Sigmoid colon (tissue), 7 donors: ENCODE measurements around the gene AGPAT2. TPM values are rescaled to one million over a fixed set of nuclear protein-coding genes. Genes with fewer than 3 reads are reported as not detected.

Experiments
- DNase-seq: peaks from one replicate; pipeline ENCODE4 v3.0.0-alpha.2; 2019
- H3K27ac ChIP-seq, 4 donors: fragments of 200-600 bp; sonication (generic); one replicate each; pipeline ENCODE4 v1.5.1; 2016 to 2019; ENCODE audit warnings: mild to moderate bottlenecking in 1 of 4
- H3K27me3 ChIP-seq, 3 donors: fragments of 200-600 bp; sonication (generic); one replicate each; pipeline ENCODE4 v1.5.1; 2019; ENCODE audit warnings: mild to moderate bottlenecking in 1 of 3
- H3K36me3 ChIP-seq, 4 donors: fragments of 200-600 bp; sonication (generic); one replicate each; pipeline ENCODE4 v1.5.1; 2016 to 2019
- H3K4me1 ChIP-seq, 4 donors: fragments of 200-600 bp; sonication (generic); one replicate each; pipeline ENCODE4 v1.5.1; 2017 to 2019
- H3K4me3 ChIP-seq, 4 donors: fragments of 200-600 bp; sonication (generic); one replicate each; pipeline ENCODE4 v1.5.1; 2017 to 2019; ENCODE audit warnings: mild to moderate bottlenecking in 2 of 4, moderate library complexity in 1 of 4
- H3K9me3 ChIP-seq, 4 donors: fragments of 200-600 bp in 3 of 4; sonication (generic) in 3 of 4; one replicate each; pipeline versions ENCODE4 v1.5.1 to v1.6.1; 2013 to 2019
- EP300 ChIP-seq, 4 donors: sonication (generic); formaldehyde crosslinking; IDR thresholded peaks; one replicate each; pipeline ENCODE4 v1.6.1; 2017; ENCODE audit warnings: antibody characterized with exemption in 4 of 4
- POLR2A ChIP-seq, 2 donors: fragments of 450-650 bp; IDR thresholded peaks; one replicate each; pipeline ENCODE4 v1.6.1; 2016; ENCODE audit warnings: antibody characterized with exemption in 2 of 2, mild to moderate bottlenecking in 2 of 2, moderate library complexity in 2 of 2
- POLR2AphosphoS5 ChIP-seq, 4 donors: sonication (generic); formaldehyde crosslinking; IDR thresholded peaks; one replicate each; pipeline ENCODE4 v1.6.1; 2017; ENCODE audit warnings: antibody characterized with exemption in 4 of 4
- WGBS, 2 donors: extraction: QIAGEN DNeasy Blood & Tissue Kit; methylation state at CpG; one replicate each; pipeline ENCODE4 v1.1.7; 2013; 5-methylcytosine and 5-hydroxymethylcytosine counted together
- intact Hi-C: fragments of 100-400 bp; cut with DNase I; formaldehyde crosslinking; loops from one replicate; pipeline ENCODE4 v1.15.1; 2023
- polyA plus RNA-seq, 3 donors: library from polyadenylated mRNA; stranded (reverse); fragments of 200-250 nt; gene quantifications; one replicate each; pipeline ENCODE4 v1.2.3, GENCODE V29; 2013
- total RNA-seq, 4 donors: library from RNA; depleted of rRNA; stranded (reverse); fragments of >200 nt; gene quantifications; one replicate each; pipeline ENCODE4 v1.1.0, GENCODE V29; 2016
- TF ChIP-seq, protein P1 (sequence below), 4 experiments: fragments of 450-650 bp in 3 of 4; fragments of 200-600 bp in 1 of 4; IDR thresholded peaks; one replicate each; pipeline ENCODE4 v1.5.1; 2016 to 2019; ENCODE audit warnings: antibody characterized with exemption in 4 of 4, mild to moderate bottlenecking in 3 of 4, moderate library complexity in 2 of 4
- donor health status: healthy with polysubstance abuse.
- donor health status: Bipolar disorder and iron deficiency.
- donor health status: healthy.

AGPAT2 gene
- total and polyA plus RNA-seq, 7 donors, result 28.0 to 345 (median 62.4) TPM

DNA sequence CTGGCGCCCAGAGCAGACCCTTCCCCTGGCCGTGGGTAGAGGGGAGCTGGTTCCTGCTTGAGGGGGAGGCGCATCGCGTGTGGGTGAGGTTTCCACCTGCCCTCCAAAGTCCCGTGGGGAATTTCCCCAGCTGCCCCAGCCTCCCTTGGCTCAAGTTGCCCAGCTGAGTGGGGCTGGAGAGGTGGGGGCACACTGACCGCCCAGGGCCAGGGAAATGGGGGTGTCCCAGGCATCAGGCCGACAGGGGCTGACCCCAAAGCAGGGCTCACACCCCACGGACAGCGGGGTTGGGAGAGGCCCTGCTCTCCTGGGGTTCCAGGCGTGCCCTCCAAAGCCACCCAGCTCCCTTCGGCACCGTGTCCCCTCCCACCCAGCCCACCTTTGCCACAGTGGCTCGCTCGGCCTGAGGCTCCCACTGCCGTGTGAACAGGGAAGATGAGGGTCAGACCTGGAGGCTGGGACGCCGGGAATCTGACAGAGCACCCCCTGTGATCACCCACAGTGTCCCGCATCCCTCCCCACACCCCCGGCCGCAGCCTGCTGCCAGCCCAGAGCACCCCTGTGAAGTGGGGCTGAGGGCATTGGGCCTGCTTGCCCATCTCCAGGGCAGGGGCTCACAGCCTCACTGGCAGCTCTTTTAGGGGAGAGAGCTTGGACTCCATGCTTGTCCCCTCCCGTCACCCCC, 25.5 kb downstream of the AGPAT2 start:
- H3K4me3 ChIP-seq, result peak overlapping the region in 1 of 4 donors; percentile 8
- TF ChIP-seq, protein P1, sequence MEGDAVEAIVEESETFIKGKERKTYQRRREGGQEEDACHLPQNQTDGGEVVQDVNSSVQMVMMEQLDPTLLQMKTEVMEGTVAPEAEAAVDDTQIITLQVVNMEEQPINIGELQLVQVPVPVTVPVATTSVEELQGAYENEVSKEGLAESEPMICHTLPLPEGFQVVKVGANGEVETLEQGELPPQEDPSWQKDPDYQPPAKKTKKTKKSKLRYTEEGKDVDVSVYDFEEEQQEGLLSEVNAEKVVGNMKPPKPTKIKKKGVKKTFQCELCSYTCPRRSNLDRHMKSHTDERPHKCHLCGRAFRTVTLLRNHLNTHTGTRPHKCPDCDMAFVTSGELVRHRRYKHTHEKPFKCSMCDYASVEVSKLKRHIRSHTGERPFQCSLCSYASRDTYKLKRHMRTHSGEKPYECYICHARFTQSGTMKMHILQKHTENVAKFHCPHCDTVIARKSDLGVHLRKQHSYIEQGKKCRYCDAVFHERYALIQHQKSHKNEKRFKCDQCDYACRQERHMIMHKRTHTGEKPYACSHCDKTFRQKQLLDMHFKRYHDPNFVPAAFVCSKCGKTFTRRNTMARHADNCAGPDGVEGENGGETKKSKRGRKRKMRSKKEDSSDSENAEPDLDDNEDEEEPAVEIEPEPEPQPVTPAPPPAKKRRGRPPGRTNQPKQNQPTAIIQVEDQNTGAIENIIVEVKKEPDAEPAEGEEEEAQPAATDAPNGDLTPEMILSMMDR (IDR thresholded peaks at IDR 0.05), result no peak
- TF ChIP-seq POLR2AphosphoS5 (IDR thresholded peaks at IDR 0.05), result no peak
- TF ChIP-seq EP300 (IDR thresholded peaks at IDR 0.05), result no peak
- TF ChIP-seq POLR2A (IDR thresholded peaks at IDR 0.05), result no peak
- no peaks in the 10 kb centered on the region for H3K9me3 ChIP-seq
- intact Hi-C loops, result no loop called here
- H3K27ac ChIP-seq, result peak overlapping the region; percentile 26 to 70 (median 48)
- no peak for DNase-seq
- peaks cover 15 to 85% (median 46%) of the 10 kb centered on the region in 3 donors for H3K27me3 ChIP-seq
- WGBS, 2 donors, result 66 to 74% methylated on average over 22 of the region's 22 CpGs
- H3K4me1 ChIP-seq, result peaks cover 0 to 17% (median 12%) of the 10 kb centered on the region in 4 donors
- no peaks in the 10 kb centered on the region for H3K36me3 ChIP-seq

DNA sequence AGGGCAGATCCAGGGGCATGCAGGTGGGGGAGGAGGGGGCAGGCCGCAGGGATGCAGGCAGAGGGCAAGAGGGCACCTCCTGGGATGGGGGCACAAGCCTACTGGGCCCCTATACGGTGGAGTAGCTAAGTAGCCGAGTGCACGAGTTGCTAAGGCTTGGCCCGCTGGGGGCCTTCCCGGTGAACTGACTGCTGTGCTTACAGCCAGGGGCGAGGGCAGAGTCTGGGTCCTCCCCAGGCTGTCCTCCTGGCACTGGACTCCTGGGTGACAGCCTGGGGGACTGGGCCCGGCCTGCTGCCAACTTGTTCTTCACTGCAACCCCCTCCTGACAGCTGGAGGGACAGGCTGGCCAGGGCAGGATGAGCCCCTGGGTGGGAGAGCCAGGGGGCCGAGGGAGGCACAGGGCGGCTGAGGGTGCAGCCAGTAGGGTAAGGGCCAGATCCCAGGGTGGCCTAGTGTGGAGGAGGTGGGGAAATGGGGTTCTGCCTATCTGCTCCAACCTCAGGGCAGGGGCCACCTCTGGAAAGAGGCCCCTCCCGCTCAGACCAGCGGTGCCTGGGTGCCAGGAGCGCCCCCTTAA, 26.2 kb downstream of the AGPAT2 start:
- Histone ChIP-seq H3K9me3 (no peaks in the 10 kb centered on the region), H3K27me3 (peaks cover 12 to 85% (median 39%) of the 10 kb centered on the region in 3 donors), H3K36me3 (no peaks in the 10 kb centered on the region), H3K4me1 (peaks cover 0 to 9% (median 8%) of the 10 kb centered on the region in 4 donors), H3K4me3 (peak overlapping the region in 1 of 4 donors; percentile 1), H3K27ac (peak overlapping the region in 3 of 4 donors; percentile 45 to 70 (median 52))
- no peak for DNase-seq
- intact Hi-C loops, result no loop called here
- 63 to 77% methylated on average over 13 of the region's 13 CpGs for WGBS, 2 donors
- TF ChIP-seq POLR2A (IDR thresholded peaks at IDR 0.05) (no peak), EP300 (IDR thresholded peaks at IDR 0.05) (no peak), POLR2AphosphoS5 (IDR thresholded peaks at IDR 0.05) (no peak)
- TF ChIP-seq, protein P1 (IDR thresholded peaks at IDR 0.05), result no peak

DNA sequence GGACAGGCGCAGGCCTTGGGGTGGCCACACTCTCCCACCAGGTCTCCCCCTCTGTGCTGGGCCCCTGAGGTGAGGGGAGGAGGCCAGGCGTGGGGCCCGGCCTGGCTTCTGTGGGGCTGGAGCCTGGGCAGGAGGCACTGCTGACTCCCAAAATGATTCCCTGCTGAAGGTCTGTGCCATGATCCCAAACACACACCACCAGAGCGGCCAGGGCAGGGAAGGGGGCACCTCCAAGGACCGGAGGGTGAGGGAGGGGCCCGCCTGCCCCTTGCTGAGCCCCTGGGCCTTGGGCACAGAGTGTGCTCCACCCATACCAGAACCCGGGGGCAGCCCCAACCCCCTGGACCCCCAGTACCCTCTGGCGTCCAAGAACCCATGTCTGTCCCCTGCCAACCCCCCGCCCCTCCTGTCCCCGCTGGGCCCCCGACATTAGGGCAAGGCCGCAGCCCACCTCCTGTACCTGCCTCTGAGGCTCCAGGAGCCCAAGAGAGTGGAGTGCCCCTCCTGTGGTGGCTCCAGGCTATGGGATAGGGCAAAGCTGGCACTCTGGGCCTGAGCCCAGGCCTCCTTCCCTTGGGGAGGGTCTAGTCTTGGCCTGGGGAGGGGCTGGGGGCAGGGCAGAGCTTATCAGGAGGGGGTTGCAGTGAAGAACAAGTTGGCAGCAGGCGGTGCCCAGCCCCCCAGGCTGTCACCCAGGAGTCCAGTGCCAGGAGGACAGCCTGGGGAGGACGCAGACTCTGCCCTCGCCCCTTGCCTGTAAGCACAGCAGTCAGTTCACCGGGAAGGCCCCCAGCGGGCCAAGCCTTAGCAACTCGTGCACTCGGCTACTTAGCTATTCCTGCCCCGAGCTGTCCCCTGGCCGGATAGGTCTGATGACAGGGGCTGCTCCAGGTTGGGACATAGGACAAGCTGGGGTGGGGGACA, 27.1 kb downstream of the AGPAT2 start:
- Histone ChIP-seq H3K27ac (peak overlapping the region; percentile 45 to 70 (median 52)), H3K27me3 (peaks cover 9 to 83% (median 34%) of the 10 kb centered on the region in 3 donors), H3K4me3 (peak overlapping the region in 1 of 4 donors; percentile 5), H3K9me3 (no peaks in the 10 kb centered on the region), H3K36me3 (no peaks in the 10 kb centered on the region), H3K4me1 (peaks cover 0 to 5% (median 3%) of the 10 kb centered on the region in 4 donors)
- no peak for DNase-seq
- intact Hi-C loops, result no loop called here
- 59 to 73% methylated on average over 21 of the region's 21 CpGs for WGBS, 2 donors
- no peak for TF ChIP-seq EP300 (IDR thresholded peaks at IDR 0.05)
- TF ChIP-seq, protein P1 (IDR thresholded peaks at IDR 0.05), result no peak
- TF ChIP-seq POLR2AphosphoS5 (IDR thresholded peaks at IDR 0.05), result no peak
- TF ChIP-seq POLR2A (IDR thresholded peaks at IDR 0.05), result no peak

DNA sequence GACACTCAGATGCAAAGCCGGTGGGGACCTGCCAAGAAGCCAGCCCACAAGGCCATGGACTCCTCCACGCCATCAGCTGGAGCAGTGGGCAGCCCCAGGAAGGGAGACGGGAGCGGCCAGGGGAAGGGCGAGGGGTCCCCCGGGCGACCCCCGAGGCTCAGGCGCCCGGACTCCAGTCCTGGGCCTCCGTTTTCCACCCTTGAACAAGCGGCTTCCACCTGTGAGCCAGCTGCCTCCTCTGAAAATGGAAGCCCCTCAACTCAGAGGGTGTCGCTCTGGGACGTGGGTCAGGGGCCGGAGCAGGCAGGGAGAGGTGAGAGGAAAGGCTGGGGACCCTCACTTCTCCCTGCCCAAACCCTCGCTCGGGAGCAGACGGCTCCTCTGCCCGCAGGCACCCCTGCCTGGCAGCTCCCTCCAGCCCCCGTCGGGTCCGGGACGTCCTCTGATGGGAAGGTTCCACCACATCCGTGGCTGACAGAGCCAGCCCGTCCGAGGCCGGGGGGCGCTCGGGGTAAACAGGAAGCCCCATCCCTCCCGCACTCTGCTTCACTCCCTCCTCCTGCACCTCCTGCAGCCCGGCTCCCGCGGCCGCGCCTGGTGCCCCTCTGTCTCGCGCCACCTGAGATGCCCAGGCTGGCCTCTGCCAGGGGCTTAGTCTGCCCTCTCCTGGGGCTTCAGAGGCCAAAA, 28.3 kb downstream of the AGPAT2 start:
- intact Hi-C loops, result no loop called here

More for the DNA sequence above, 28.3 kb downstream of the AGPAT2 start:
- TF ChIP-seq, protein P1 (IDR thresholded peaks at IDR 0.05), result no peak
- no peak for TF ChIP-seq POLR2A (IDR thresholded peaks at IDR 0.05)
- no peak for TF ChIP-seq EP300 (IDR thresholded peaks at IDR 0.05)
- no peak for TF ChIP-seq POLR2AphosphoS5 (IDR thresholded peaks at IDR 0.05)
- Histone ChIP-seq H3K36me3 (no peaks in the 10 kb centered on the region), H3K27me3 (peaks cover 7 to 72% (median 24%) of the 10 kb centered on the region in 3 donors), H3K4me1 (no peaks in the 10 kb centered on the region), H3K27ac (peak overlapping the region; percentile 45 to 70 (median 52)), H3K9me3 (no peaks in the 10 kb centered on the region), H3K4me3 (peak overlapping the region in 2 of 4 donors; percentile 5 to 11)
- DNase-seq, result no peak
- 28 to 44% methylated on average over 37 of the region's 37 CpGs for WGBS, 2 donors
